Measurements from ENCODE around the gene PER2.
"Not testable (repeated sequence)": the region's sequence is repeated elsewhere in the genome, so short reads cannot be mapped to it uniquely, and the experiment has no call there.

DNA sequence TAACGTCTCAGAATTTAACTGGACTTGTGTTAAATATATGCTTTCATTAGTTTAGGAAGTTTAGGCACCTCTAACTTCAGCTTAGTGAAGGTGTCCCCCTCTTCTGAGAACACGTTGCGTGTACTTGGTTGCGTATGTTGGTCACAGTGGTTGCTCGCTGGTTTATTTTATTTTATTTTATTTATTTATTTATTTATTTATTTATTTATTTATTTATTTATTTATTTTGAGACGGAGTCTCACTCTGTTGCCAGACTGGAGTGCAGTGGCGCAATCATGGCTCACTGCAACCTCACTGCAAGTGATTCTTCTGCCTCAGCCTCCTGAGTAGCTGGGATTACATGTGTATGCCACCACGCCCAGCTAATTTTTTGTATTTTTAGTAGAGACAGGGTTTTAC lies 47.2 kb upstream of the PER2 start:
- TF ChIP-seq, protein P1, sequence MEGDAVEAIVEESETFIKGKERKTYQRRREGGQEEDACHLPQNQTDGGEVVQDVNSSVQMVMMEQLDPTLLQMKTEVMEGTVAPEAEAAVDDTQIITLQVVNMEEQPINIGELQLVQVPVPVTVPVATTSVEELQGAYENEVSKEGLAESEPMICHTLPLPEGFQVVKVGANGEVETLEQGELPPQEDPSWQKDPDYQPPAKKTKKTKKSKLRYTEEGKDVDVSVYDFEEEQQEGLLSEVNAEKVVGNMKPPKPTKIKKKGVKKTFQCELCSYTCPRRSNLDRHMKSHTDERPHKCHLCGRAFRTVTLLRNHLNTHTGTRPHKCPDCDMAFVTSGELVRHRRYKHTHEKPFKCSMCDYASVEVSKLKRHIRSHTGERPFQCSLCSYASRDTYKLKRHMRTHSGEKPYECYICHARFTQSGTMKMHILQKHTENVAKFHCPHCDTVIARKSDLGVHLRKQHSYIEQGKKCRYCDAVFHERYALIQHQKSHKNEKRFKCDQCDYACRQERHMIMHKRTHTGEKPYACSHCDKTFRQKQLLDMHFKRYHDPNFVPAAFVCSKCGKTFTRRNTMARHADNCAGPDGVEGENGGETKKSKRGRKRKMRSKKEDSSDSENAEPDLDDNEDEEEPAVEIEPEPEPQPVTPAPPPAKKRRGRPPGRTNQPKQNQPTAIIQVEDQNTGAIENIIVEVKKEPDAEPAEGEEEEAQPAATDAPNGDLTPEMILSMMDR (IDR thresholded peaks at IDR 0.05): not testable (repeated sequence)
- TF ChIP-seq ZNF219 (CRISPR knock-in tag; IDR thresholded peaks at IDR 0.05; ENCODE audit: borderline replicate concordance); TEAD4 (CRISPR knock-in tag; IDR thresholded peaks at IDR 0.05); FOXK1 (CRISPR knock-in tag; IDR thresholded peaks at IDR 0.05); NFYB (CRISPR knock-in tag; conservative IDR thresholded peaks at IDR 0.05; ENCODE audit: low read depth); TP53 (CRISPR knock-in tag; IDR thresholded peaks at IDR 0.05): not testable (repeated sequence)
- TF ChIP-seq, protein P2, sequence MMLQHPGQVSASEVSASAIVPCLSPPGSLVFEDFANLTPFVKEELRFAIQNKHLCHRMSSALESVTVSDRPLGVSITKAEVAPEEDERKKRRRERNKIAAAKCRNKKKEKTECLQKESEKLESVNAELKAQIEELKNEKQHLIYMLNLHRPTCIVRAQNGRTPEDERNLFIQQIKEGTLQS (CRISPR knock-in tag; conservative IDR thresholded peaks at IDR 0.05): not testable (repeated sequence)
- TF ChIP-seq, protein P3, sequence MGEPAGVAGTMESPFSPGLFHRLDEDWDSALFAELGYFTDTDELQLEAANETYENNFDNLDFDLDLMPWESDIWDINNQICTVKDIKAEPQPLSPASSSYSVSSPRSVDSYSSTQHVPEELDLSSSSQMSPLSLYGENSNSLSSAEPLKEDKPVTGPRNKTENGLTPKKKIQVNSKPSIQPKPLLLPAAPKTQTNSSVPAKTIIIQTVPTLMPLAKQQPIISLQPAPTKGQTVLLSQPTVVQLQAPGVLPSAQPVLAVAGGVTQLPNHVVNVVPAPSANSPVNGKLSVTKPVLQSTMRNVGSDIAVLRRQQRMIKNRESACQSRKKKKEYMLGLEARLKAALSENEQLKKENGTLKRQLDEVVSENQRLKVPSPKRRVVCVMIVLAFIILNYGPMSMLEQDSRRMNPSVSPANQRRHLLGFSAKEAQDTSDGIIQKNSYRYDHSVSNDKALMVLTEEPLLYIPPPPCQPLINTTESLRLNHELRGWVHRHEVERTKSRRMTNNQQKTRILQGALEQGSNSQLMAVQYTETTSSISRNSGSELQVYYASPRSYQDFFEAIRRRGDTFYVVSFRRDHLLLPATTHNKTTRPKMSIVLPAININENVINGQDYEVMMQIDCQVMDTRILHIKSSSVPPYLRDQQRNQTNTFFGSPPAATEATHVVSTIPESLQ (CRISPR knock-in tag; IDR thresholded peaks at IDR 0.05): not testable (repeated sequence)
- TF ChIP-seq, protein P4, sequence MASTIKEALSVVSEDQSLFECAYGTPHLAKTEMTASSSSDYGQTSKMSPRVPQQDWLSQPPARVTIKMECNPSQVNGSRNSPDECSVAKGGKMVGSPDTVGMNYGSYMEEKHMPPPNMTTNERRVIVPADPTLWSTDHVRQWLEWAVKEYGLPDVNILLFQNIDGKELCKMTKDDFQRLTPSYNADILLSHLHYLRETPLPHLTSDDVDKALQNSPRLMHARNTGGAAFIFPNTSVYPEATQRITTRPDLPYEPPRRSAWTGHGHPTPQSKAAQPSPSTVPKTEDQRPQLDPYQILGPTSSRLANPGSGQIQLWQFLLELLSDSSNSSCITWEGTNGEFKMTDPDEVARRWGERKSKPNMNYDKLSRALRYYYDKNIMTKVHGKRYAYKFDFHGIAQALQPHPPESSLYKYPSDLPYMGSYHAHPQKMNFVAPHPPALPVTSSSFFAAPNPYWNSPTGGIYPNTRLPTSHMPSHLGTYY (CRISPR knock-in tag; IDR thresholded peaks at IDR 0.05): not testable (repeated sequence)
- TF ChIP-seq, protein P5, sequence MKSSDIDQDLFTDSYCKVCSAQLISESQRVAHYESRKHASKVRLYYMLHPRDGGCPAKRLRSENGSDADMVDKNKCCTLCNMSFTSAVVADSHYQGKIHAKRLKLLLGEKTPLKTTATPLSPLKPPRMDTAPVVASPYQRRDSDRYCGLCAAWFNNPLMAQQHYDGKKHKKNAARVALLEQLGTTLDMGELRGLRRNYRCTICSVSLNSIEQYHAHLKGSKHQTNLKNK (CRISPR knock-in tag; IDR thresholded peaks at IDR 0.05): not testable (repeated sequence)
- TF ChIP-seq, protein P6, sequence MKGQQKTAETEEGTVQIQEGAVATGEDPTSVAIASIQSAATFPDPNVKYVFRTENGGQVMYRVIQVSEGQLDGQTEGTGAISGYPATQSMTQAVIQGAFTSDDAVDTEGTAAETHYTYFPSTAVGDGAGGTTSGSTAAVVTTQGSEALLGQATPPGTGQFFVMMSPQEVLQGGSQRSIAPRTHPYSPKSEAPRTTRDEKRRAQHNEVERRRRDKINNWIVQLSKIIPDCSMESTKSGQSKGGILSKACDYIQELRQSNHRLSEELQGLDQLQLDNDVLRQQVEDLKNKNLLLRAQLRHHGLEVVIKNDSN (CRISPR knock-in tag; IDR thresholded peaks at IDR 0.05): not testable (repeated sequence)
- TF ChIP-seq, protein P7, sequence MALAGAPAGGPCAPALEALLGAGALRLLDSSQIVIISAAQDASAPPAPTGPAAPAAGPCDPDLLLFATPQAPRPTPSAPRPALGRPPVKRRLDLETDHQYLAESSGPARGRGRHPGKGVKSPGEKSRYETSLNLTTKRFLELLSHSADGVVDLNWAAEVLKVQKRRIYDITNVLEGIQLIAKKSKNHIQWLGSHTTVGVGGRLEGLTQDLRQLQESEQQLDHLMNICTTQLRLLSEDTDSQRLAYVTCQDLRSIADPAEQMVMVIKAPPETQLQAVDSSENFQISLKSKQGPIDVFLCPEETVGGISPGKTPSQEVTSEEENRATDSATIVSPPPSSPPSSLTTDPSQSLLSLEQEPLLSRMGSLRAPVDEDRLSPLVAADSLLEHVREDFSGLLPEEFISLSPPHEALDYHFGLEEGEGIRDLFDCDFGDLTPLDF (CRISPR knock-in tag; IDR thresholded peaks at IDR 0.05): not testable (repeated sequence)
